ENCODE results near the gene C16orf95.
"Not testable (repeated sequence)": the region's sequence is repeated elsewhere in the genome, so short reads cannot be mapped to it uniquely, and the experiment has no call there.

C16orf95 gene

GRCh38 chr16:87316923-87317749, at the start of gene C16orf95:
Gene C16orf95 (minus strand): TSS chr16:87317392. CDS start chr16:87317242, 150 bp downstream.
- DNase-seq, result peak; percentile 86

- DNase-seq, result no peak
These were observed 49.7 kb upstream of the C16orf95 start for GRCh38 chr16:87366930-87367329.

GRCh38 chr16:87366288-87366687, 49.1 kb upstream of the C16orf95 start:
- no peak for DNase-seq

- no peak for DNase-seq
These were observed 48.0 kb upstream of the C16orf95 start for GRCh38 chr16:87365021-87365713.

GRCh38 chr16:87363771-87364455, 46.7 kb upstream of the C16orf95 start:
- DNase-seq, result no peak

GRCh38 chr16:87362828-87363559, 45.8 kb upstream of the C16orf95 start:
- not testable (repeated sequence) for DNase-seq

- no peak for DNase-seq
These were observed 44.9 kb upstream of the C16orf95 start for GRCh38 chr16:87361916-87362619.

- no peak for DNase-seq
These were observed 43.8 kb upstream of the C16orf95 start for GRCh38 chr16:87360862-87361610.

GRCh38 chr16:87359121-87359520, 41.9 kb upstream of the C16orf95 start:
- no peak for DNase-seq

- DNase-seq, result no peak
These were observed 41.5 kb upstream of the C16orf95 start for GRCh38 chr16:87358696-87359095.

GRCh38 chr16:87358250-87358649, 41.1 kb upstream of the C16orf95 start:
- DNase-seq, result no peak

GRCh38 chr16:87356491-87356853, 39.3 kb upstream of the C16orf95 start:
- no peak for DNase-seq

- DNase-seq, result no peak
These were observed 36.4 kb upstream of the C16orf95 start for GRCh38 chr16:87353613-87354012.

GRCh38 chr16:87352818-87353217, 35.6 kb upstream of the C16orf95 start:
- DNase-seq, result no peak

GRCh38 chr16:87351320-87351698, 34.1 kb upstream of the C16orf95 start:
- DNase-seq, result no peak

- DNase-seq, result no peak
These were observed 33.6 kb upstream of the C16orf95 start for GRCh38 chr16:87350681-87351319.

- no peak for DNase-seq
These were observed 32.8 kb upstream of the C16orf95 start for GRCh38 chr16:87350031-87350430.

- no peak for DNase-seq
These were observed 31.5 kb upstream of the C16orf95 start for GRCh38 chr16:87348616-87349157.

GRCh38 chr16:87347932-87348615, 30.9 kb upstream of the C16orf95 start:
- DNase-seq, result no peak

- DNase-seq, result no peak
These were observed 29.4 kb upstream of the C16orf95 start for GRCh38 chr16:87346517-87347060.
